ENCODE data around the gene PHLPP1. TPM values are rescaled to one million over a fixed set of nuclear protein-coding genes. Genes with fewer than 3 reads are reported as not detected.

The PHLPP1 gene
- total RNA-seq, 2 experiments from 2014 or later: 6.8 to 7.1 TPM

DNA sequence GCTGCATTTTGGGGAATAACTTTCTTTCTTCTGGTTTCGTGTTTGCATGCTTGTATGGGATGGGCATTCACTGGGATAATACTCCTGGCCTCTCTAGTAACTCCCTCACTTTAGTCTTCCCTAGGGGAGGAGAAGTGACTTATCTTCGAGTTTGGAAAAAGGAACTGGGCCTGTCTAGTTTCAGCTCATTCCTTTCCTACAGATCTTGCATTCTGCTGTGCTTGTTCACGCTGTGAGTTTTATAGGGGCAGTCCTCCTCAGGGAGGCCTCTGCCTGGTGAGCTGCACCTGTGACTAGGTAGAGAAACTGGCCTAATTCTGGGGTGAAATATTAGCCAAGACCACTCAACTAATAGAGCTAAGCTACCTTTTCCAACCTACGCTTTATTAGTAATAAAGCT lies 50.9 kb downstream of the PHLPP1 start:
- TF ChIP-seq, protein P1, sequence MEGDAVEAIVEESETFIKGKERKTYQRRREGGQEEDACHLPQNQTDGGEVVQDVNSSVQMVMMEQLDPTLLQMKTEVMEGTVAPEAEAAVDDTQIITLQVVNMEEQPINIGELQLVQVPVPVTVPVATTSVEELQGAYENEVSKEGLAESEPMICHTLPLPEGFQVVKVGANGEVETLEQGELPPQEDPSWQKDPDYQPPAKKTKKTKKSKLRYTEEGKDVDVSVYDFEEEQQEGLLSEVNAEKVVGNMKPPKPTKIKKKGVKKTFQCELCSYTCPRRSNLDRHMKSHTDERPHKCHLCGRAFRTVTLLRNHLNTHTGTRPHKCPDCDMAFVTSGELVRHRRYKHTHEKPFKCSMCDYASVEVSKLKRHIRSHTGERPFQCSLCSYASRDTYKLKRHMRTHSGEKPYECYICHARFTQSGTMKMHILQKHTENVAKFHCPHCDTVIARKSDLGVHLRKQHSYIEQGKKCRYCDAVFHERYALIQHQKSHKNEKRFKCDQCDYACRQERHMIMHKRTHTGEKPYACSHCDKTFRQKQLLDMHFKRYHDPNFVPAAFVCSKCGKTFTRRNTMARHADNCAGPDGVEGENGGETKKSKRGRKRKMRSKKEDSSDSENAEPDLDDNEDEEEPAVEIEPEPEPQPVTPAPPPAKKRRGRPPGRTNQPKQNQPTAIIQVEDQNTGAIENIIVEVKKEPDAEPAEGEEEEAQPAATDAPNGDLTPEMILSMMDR (IDR thresholded peaks at IDR 0.05): no peak
- no peaks in the 10 kb centered on the region for H3K4me1 ChIP-seq (ENCODE audit: insufficient read depth, low read length)
- H3K27ac ChIP-seq (ENCODE audit: low read depth in 1 of 2, low read length in 2 of 2): no peak overlapping the region
- H3K4me3 ChIP-seq (ENCODE audit: low read length): no peak overlapping the region
- POLR2A ChIA-PET: no interaction called here
- peaks cover 2% of the 10 kb centered on the region for H3K4me1 Mint-ChIP-seq (ENCODE audit: low read depth)
- no peaks in the 10 kb centered on the region for H3K27me3 ChIP-seq (ENCODE audit: control insufficient read depth in 1 of 2, insufficient read depth in 2 of 2, low read length in 2 of 2)
- no peak for ATAC-seq (ENCODE audit: poor library complexity)
- H3K4me3 Mint-ChIP-seq: no peak overlapping the region
- no peak overlapping the region for H3K27ac Mint-ChIP-seq
- no peak for DNase-seq
- no peaks in the 10 kb centered on the region for H3K36me3 Mint-ChIP-seq (ENCODE audit: low read depth)
- no peaks in the 10 kb centered on the region for H3K36me3 ChIP-seq (ENCODE audit: insufficient read depth, low read length)
- intact Hi-C loops (cut with DNase I, micrococcal nuclease): no loop called here
- H3K9me3 ChIP-seq (ENCODE audit: control insufficient read depth in 1 of 2, insufficient read depth in 1 of 2, low read length in 2 of 2): no peaks in the 10 kb centered on the region
- no peaks in the 10 kb centered on the region for H3K27me3 Mint-ChIP-seq
- CTCF ChIA-PET: no interaction called here
- H3K9me3 Mint-ChIP-seq: no peaks in the 10 kb centered on the region

DNA sequence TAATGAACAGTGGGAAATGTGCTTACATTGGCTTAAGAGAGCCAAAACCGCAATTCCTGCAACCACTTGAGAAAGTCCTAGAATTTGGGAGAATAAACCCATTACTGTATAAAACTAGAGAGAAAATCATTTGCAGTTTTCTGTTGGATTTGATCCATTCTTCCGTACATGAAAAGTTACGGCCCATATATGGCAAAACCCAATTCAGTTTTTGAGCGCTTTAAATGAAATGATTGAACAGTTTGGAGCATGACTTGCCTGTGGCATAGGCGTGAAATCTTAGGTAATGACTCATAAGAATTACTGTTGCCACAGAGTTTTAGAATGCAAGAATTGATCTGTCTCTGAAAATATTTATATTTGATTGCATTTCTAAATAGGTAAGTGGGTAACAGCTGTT lies 52.0 kb downstream of the PHLPP1 start:
- H3K36me3 Mint-ChIP-seq (ENCODE audit: low read depth): no peaks in the 10 kb centered on the region
- POLR2A ChIA-PET: no interaction called here
- H3K4me3 ChIP-seq (ENCODE audit: low read length): no peak overlapping the region
- no peak overlapping the region for H3K4me3 Mint-ChIP-seq
- no peaks in the 10 kb centered on the region for H3K27me3 Mint-ChIP-seq
- peaks cover 10% of the 10 kb centered on the region for H3K4me1 Mint-ChIP-seq (ENCODE audit: low read depth)
- TF ChIP-seq, protein P1 (IDR thresholded peaks at IDR 0.05): no peak
- CTCF ChIA-PET: interaction anchor here (0.6 to 0.9 kb wide), 2 partner anchors 9 to 70 kb away, joined by 3 read pairs; no protein-coding TSS in a partner anchor
- no peaks in the 10 kb centered on the region for H3K9me3 Mint-ChIP-seq
- intact Hi-C loops (cut with DNase I, micrococcal nuclease): no loop called here
- no peaks in the 10 kb centered on the region for H3K27me3 ChIP-seq (ENCODE audit: control insufficient read depth in 1 of 2, insufficient read depth in 2 of 2, low read length in 2 of 2)
- no peaks in the 10 kb centered on the region for H3K36me3 ChIP-seq (ENCODE audit: insufficient read depth, low read length)
- H3K27ac ChIP-seq (ENCODE audit: low read depth in 1 of 2, low read length in 2 of 2): no peak overlapping the region
- H3K27ac Mint-ChIP-seq: no peak overlapping the region
- no peak for DNase-seq
- no peaks in the 10 kb centered on the region for H3K4me1 ChIP-seq (ENCODE audit: insufficient read depth, low read length)
- H3K9me3 ChIP-seq (ENCODE audit: control insufficient read depth in 1 of 2, insufficient read depth in 1 of 2, low read length in 2 of 2): no peaks in the 10 kb centered on the region
- no peak for ATAC-seq (ENCODE audit: poor library complexity)

- Mint-ChIP-seq H3K27me3 (no peaks in the 10 kb centered on the region), H3K4me3 (no peak overlapping the region), H3K9me3 (no peaks in the 10 kb centered on the region), H3K36me3 (ENCODE audit: low read depth) (no peaks in the 10 kb centered on the region), H3K27ac (no peak overlapping the region), H3K4me1 (ENCODE audit: low read depth) (peaks cover 10% of the 10 kb centered on the region)
- intact Hi-C loops (cut with DNase I, micrococcal nuclease): no loop called here
- TF ChIP-seq, protein P1 (IDR thresholded peaks at IDR 0.05): no peak
- no peaks in the 10 kb centered on the region for H3K36me3 ChIP-seq (ENCODE audit: insufficient read depth, low read length)
- DNase-seq (no peak), ATAC-seq (ENCODE audit: poor library complexity) (no peak)
- no peaks in the 10 kb centered on the region for H3K4me1 ChIP-seq (ENCODE audit: insufficient read depth, low read length)
- no peak overlapping the region for H3K27ac ChIP-seq (ENCODE audit: low read depth in 1 of 2, low read length in 2 of 2)
- no peaks in the 10 kb centered on the region for H3K27me3 ChIP-seq (ENCODE audit: control insufficient read depth in 1 of 2, insufficient read depth in 2 of 2, low read length in 2 of 2)
- H3K4me3 ChIP-seq (ENCODE audit: low read length): no peak overlapping the region
- ChIA-PET POLR2A (no interaction called here), CTCF (interaction anchor here (0.6 to 0.9 kb wide), 2 partner anchors 9 to 70 kb away, joined by 3 read pairs; no protein-coding TSS in a partner anchor)
- no peaks in the 10 kb centered on the region for H3K9me3 ChIP-seq (ENCODE audit: control insufficient read depth in 1 of 2, insufficient read depth in 1 of 2, low read length in 2 of 2)
Observed at GRCh38 chr18:62767836-62768557, 52.7 kb downstream of the PHLPP1 start.
